ENCODE measurements around the gene GRHPR. TPM values are rescaled to one million over a fixed set of nuclear protein-coding genes. Genes with fewer than 3 reads are reported as not detected.
A peak's percentile ranks its signal among the peaks of the same experiment; 100 is the strongest.

GRHPR gene
- total and polyA plus RNA-seq, 2 of the 8 experiments (the other 6 are each of a cell fraction or from before 2014, with no cell fraction given): 97.0 to 201 TPM

DNA sequence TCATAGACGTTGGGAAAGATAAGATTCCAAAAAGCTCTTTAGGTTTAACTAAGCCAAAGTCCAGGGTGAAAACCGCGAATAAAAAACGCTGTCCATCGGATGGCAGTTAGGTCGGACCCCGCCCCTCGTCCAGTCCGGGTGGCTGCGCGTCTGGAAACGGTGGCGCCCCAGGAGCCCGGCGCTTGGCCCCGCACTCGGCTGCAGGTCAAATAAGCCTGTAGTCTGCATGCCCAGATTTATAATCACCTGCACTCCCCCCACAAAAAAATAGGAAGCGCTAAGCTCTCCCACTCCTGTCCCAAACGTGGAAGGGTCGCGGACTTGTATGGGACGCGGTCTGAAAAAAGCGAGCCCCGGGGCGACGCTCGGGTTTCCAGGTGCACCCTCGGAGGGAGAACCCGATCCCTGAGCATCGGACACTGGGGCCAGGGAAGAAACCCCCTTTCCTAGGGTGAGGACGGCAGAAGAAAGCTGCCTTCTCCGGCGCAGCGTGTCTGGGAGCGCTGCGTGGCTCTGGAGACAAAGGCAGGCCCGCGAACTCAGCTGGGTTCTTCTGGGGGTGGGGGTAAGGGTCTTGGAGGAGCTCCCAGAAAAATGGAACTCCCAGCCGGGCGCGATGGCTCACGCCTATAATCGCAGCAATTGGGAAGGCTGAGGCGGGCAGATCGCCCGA lies 43.7 kb downstream of the GRHPR start:
- Histone ChIP-seq H3K4me3 (ENCODE audit: extremely low read depth in 1 of 4, insufficient read depth in 2 of 4, low read depth in 3 of 4, low read length in 4 of 4) (peak overlapping the region; percentile 58 to 87 (median 79)), H4K5ac (ENCODE audit: insufficient read length, low read depth, low read length) (peak overlapping the region; percentile 99), H2BK120ac (replicated peaks; ENCODE audit: low read depth, low read length) (peak overlapping the region; percentile 69), H2BK15ac (ENCODE audit: low read length) (no peak overlapping the region), H3K27me3 (replicated peaks in 1 of 4; ENCODE audit: control insufficient read depth in 3 of 4, extremely low read depth in 1 of 4, insufficient read depth in 3 of 4, low read length in 3 of 4) (no peaks in the 10 kb centered on the region), H3K4ac (replicated peaks; ENCODE audit: insufficient read length, low read depth, low read length) (peak overlapping the region; percentile 88), H2BK20ac (ENCODE audit: low read length) (no peak overlapping the region), H3K9ac (replicated peaks in 1 of 4; ENCODE audit: extremely low read depth in 1 of 4, low read depth in 3 of 4, low read length in 3 of 4) (peak overlapping the region; percentile 87 to 99 (median 96)), H2BK5ac (ENCODE audit: low read depth, low read length) (peak overlapping the region; percentile 98), H3K14ac (ENCODE audit: insufficient read length) (peak overlapping the region; percentile 89), H2AFZ (ENCODE audit: low read length) (no peak overlapping the region), H4K8ac (ENCODE audit: extremely low read depth, insufficient read depth, low read length) (peak overlapping the region; percentile 99; the same call in 1 of the 2 replicates), H3K23me2 (ENCODE audit: low read depth, low read length) (peaks cover 4% of the 10 kb centered on the region; the same call in 1 of the 2 replicates), H2AK5ac (ENCODE audit: low read depth, low read length) (no peak overlapping the region), H3K23ac (ENCODE audit: insufficient read length) (no peak overlapping the region), H3K56ac (replicated peaks; ENCODE audit: insufficient read length, low read depth, low read length) (peak overlapping the region; percentile 98), H3K18ac (ENCODE audit: extremely low read depth, low read length) (peak overlapping the region; percentile 96), H4K91ac (replicated peaks; ENCODE audit: insufficient read length, low read length) (peak overlapping the region; percentile 95), H3K79me2 (ENCODE audit: control insufficient read depth in 1 of 2, insufficient read depth in 2 of 2, low read length in 2 of 2) (peaks cover 23 to 34% of the 10 kb centered on the region in 2 experiments), H3K9me3 (ENCODE audit: insufficient read depth in 2 of 2, low read depth in 1 of 2, low read length in 1 of 2) (no peaks in the 10 kb centered on the region), H3K4me2 (ENCODE audit: insufficient read depth in 1 of 2, low read depth in 2 of 2, low read length in 2 of 2) (peak overlapping the region; percentile 88 to 90), H4K20me1 (replicated peaks in 1 of 2; ENCODE audit: control insufficient read depth in 1 of 2, insufficient read depth in 2 of 2, low read length in 2 of 2) (peaks cover 2 to 8% of the 10 kb centered on the region in 2 experiments), H3K27ac (ENCODE audit: low read depth, low read length) (peak overlapping the region; percentile 98), H3K79me1 (ENCODE audit: low read depth, low read length) (peaks cover 4% of the 10 kb centered on the region; the same call in 1 of the 2 replicates), H2BK12ac (ENCODE audit: low read depth, low read length) (peak overlapping the region; percentile 90; the same call in 1 of the 2 replicates), H3K4me1 (replicated peaks in 1 of 4; ENCODE audit: control insufficient read depth in 3 of 4, insufficient read depth in 4 of 4, low read length in 3 of 4) (peaks cover 0 to 9% (median 4%) of the 10 kb centered on the region in 4 experiments; a peak in 2 of 7 replicates), H3K36me3 (ENCODE audit: control insufficient read depth in 2 of 4, insufficient read depth in 4 of 4, low read length in 3 of 4) (no peaks in the 10 kb centered on the region)
- 1% methylated on average over 41 of the region's 47 CpGs; no CpG with 5 or more reads in 1 of the 2 experiments for WGBS, 2 experiments (ENCODE audit: extremely low coverage in 1 of 2, insufficient coverage in 1 of 2, insufficient read length in 1 of 2, insufficient replicate concordance in 2 of 2, low coverage in 1 of 2, low lambda C conversion rate in 2 of 2, missing lambda C conversion rate in 1 of 2)
- CTCF ChIA-PET (ENCODE audit: partially characterized antibody): interaction anchor here (1.2 to 5.6 kb wide), 4 partner anchors 30 to 56 kb away, joined by 3 to 18 read pairs (median 4); no protein-coding TSS in a partner anchor
- FAIRE-seq (no peak), DNase-seq (ENCODE audit: low read depth in 1 of 2, low spot score in 2 of 2) (peak; percentile 43 to 82)
- POLR2A ChIA-PET (ENCODE audit: partially characterized antibody): interaction anchor here (0.8 to 4.5 kb wide), 33 partner anchors 9 to 670 kb away, joined by 3 to 40 read pairs (median 5); partner anchors contain the start of genes FBXO10, GRHPR and POLR1E
- TF ChIP-seq SAP30 (IDR thresholded peaks at IDR 0.05; ENCODE audit: insufficient read depth, insufficient replicate concordance, low read length): no peak
- no peak for TF ChIP-seq RFX5 (IDR thresholded peaks at IDR 0.05; ENCODE audit: borderline replicate concordance, low read depth, low read length)
- TF ChIP-seq, protein P1, sequence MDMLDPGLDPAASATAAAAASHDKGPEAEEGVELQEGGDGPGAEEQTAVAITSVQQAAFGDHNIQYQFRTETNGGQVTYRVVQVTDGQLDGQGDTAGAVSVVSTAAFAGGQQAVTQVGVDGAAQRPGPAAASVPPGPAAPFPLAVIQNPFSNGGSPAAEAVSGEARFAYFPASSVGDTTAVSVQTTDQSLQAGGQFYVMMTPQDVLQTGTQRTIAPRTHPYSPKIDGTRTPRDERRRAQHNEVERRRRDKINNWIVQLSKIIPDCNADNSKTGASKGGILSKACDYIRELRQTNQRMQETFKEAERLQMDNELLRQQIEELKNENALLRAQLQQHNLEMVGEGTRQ (IDR thresholded peaks at IDR 0.05; ENCODE audit: low read length): no peak
- no peak for TF ChIP-seq TEAD4 (IDR thresholded peaks at IDR 0.05; ENCODE audit: low read depth, low read length)
- TF ChIP-seq RAD21 (IDR thresholded peaks at IDR 0.05 in 1 of 2, conservative IDR thresholded peaks at IDR 0.05 in 1 of 2; ENCODE audit: low read depth in 2 of 2, low read length in 2 of 2): no peak
- TF ChIP-seq SP2 (IDR thresholded peaks at IDR 0.05; ENCODE audit: low read length): no peak
- TF ChIP-seq POLR2A (IDR thresholded peaks at IDR 0.05; ENCODE audit: control extremely low read depth in 1 of 2, low read depth in 2 of 2, low read length in 2 of 2): peak; percentile 56 to 60; a peak in 2 of 3 replicates
- TF ChIP-seq GTF2F1 (IDR thresholded peaks at IDR 0.05; ENCODE audit: borderline replicate concordance, low read depth, low read length): no peak
- TF ChIP-seq ZNF274 (IDR thresholded peaks at IDR 0.05; ENCODE audit: borderline replicate concordance, extremely low read depth, low read length): no peak
- TF ChIP-seq SUZ12 (IDR thresholded peaks at IDR 0.05; ENCODE audit: low read length): no peak

All from H1 (cell line).